ENCODE data around the gene DCTD.

DCTD gene

GRCh38 chr4:182873289-182873688 lies 43.9 kb downstream of the DCTD start:
- ATAC-seq (no peak), DNase-seq (no peak)
- Mint-ChIP-seq H3K27me3 (no peaks in the 10 kb centered on the region), H3K9me3 (no peaks in the 10 kb centered on the region), H3K27ac (no peak overlapping the region), H3K4me1 (no peaks in the 10 kb centered on the region), H3K4me3 (no peak overlapping the region)

GRCh38 chr4:182872886-182873285 lies 44.3 kb downstream of the DCTD start:
- Mint-ChIP-seq H3K4me3 (no peak overlapping the region), H3K4me1 (no peaks in the 10 kb centered on the region), H3K9me3 (no peaks in the 10 kb centered on the region), H3K27me3 (no peaks in the 10 kb centered on the region), H3K27ac (peak overlapping the region in 1 of 2 donors; percentile 31)
- DNase-seq (no peak), ATAC-seq (no peak)

- H3K4me1 Mint-ChIP-seq = no peaks in the 10 kb centered on the region
- no peak for DNase-seq
- ATAC-seq = no peak
- H3K27ac Mint-ChIP-seq = no peak overlapping the region
- H3K9me3 Mint-ChIP-seq = no peaks in the 10 kb centered on the region
- H3K4me3 Mint-ChIP-seq = no peak overlapping the region
- H3K27me3 Mint-ChIP-seq = no peaks in the 10 kb centered on the region
Measured at GRCh38 chr4:182871616-182872015, 45.6 kb downstream of the DCTD start.

- no peak for DNase-seq
- Mint-ChIP-seq H3K4me3 (no peak overlapping the region), H3K27ac (no peak overlapping the region), H3K4me1 (no peaks in the 10 kb centered on the region), H3K9me3 (no peaks in the 10 kb centered on the region), H3K27me3 (no peaks in the 10 kb centered on the region)
- no peak for ATAC-seq
Measured at GRCh38 chr4:182869697-182870096, 47.5 kb downstream of the DCTD start.

GRCh38 chr4:182866746-182867145 lies 50.4 kb downstream of the DCTD start:
- no peak overlapping the region for H3K27ac Mint-ChIP-seq
- no peak overlapping the region for H3K4me3 Mint-ChIP-seq
- DNase-seq (no peak), ATAC-seq (no peak)
- H3K27me3 Mint-ChIP-seq = no peaks in the 10 kb centered on the region
- no peaks in the 10 kb centered on the region for H3K4me1 Mint-ChIP-seq
- no peaks in the 10 kb centered on the region for H3K9me3 Mint-ChIP-seq

- no peak for ATAC-seq
- H3K27me3 Mint-ChIP-seq = no peaks in the 10 kb centered on the region
- H3K27ac Mint-ChIP-seq = peak overlapping the region in 1 of 2 donors; percentile 84
- H3K9me3 Mint-ChIP-seq = peaks cover 11 to 15% of the 10 kb centered on the region in 2 donors
- H3K4me3 Mint-ChIP-seq = no peak overlapping the region
- H3K4me1 Mint-ChIP-seq = no peaks in the 10 kb centered on the region
- DNase-seq = no peak
Measured at GRCh38 chr4:182863501-182863900, 53.7 kb downstream of the DCTD start.

- no peak overlapping the region for H3K27ac Mint-ChIP-seq
- no peak for DNase-seq
- H3K27me3 Mint-ChIP-seq = no peaks in the 10 kb centered on the region
Measured at GRCh38 chr4:182862921-182863320, 54.3 kb downstream of the DCTD start.

GRCh38 chr4:182862141-182862875 lies 54.9 kb downstream of the DCTD start:
- H3K4me1 Mint-ChIP-seq = no peaks in the 10 kb centered on the region
- H3K9me3 Mint-ChIP-seq = peaks cover 11 to 15% of the 10 kb centered on the region in 2 donors
- H3K4me3 Mint-ChIP-seq = no peak overlapping the region
- ATAC-seq = no peak
- H3K27ac Mint-ChIP-seq = no peak overlapping the region
- no peak for DNase-seq
- H3K27me3 Mint-ChIP-seq = no peaks in the 10 kb centered on the region

More at GRCh38 chr4:182862921-182863320, 54.3 kb downstream of the DCTD start:
- H3K4me1 Mint-ChIP-seq = no peaks in the 10 kb centered on the region
- ATAC-seq = no peak
- H3K4me3 Mint-ChIP-seq = no peak overlapping the region
- H3K9me3 Mint-ChIP-seq = peaks cover 11 to 15% of the 10 kb centered on the region in 2 donors

GRCh38 chr4:182861346-182861745 lies 55.8 kb downstream of the DCTD start:
- Mint-ChIP-seq H3K4me3 (no peak overlapping the region), H3K4me1 (no peaks in the 10 kb centered on the region), H3K27me3 (no peaks in the 10 kb centered on the region), H3K27ac (no peak overlapping the region), H3K9me3 (peaks cover 11 to 15% of the 10 kb centered on the region in 2 donors)
- no peak for ATAC-seq
- no peak for DNase-seq

GRCh38 chr4:182859730-182860129 lies 57.5 kb downstream of the DCTD start:
- Mint-ChIP-seq H3K9me3 (peaks cover 11 to 15% of the 10 kb centered on the region in 2 donors), H3K27me3 (no peaks in the 10 kb centered on the region), H3K27ac (no peak overlapping the region), H3K4me3 (no peak overlapping the region), H3K4me1 (no peaks in the 10 kb centered on the region)
- no peak for ATAC-seq
- no peak for DNase-seq

GRCh38 chr4:182858711-182859110 lies 58.5 kb downstream of the DCTD start:
- H3K9me3 Mint-ChIP-seq = peaks cover 11 to 15% of the 10 kb centered on the region in 2 donors
- no peaks in the 10 kb centered on the region for H3K27me3 Mint-ChIP-seq
- H3K4me3 Mint-ChIP-seq = no peak overlapping the region
- DNase-seq (no peak), ATAC-seq (no peak)
- H3K4me1 Mint-ChIP-seq = no peaks in the 10 kb centered on the region
- H3K27ac Mint-ChIP-seq = no peak overlapping the region

- H3K4me1 Mint-ChIP-seq = no peaks in the 10 kb centered on the region
- peak overlapping the region in 1 of 2 donors; percentile 89 for H3K27ac Mint-ChIP-seq
- no peak overlapping the region for H3K4me3 Mint-ChIP-seq
- no peak for DNase-seq
- ATAC-seq = no peak
- H3K9me3 Mint-ChIP-seq = peaks cover 11 to 15% of the 10 kb centered on the region in 2 donors
- H3K27me3 Mint-ChIP-seq = no peaks in the 10 kb centered on the region
Measured at GRCh38 chr4:182856862-182857261, 60.3 kb downstream of the DCTD start.

GRCh38 chr4:182855877-182856276 lies 61.3 kb downstream of the DCTD start:
- DNase-seq = no peak
- Mint-ChIP-seq H3K27me3 (no peaks in the 10 kb centered on the region), H3K4me1 (no peaks in the 10 kb centered on the region), H3K4me3 (no peak overlapping the region), H3K27ac (no peak overlapping the region), H3K9me3 (peaks cover 8 to 10% of the 10 kb centered on the region in 2 donors)
- ATAC-seq = no peak

- DNase-seq (no peak), ATAC-seq (no peak)
- H3K4me1 Mint-ChIP-seq = no peaks in the 10 kb centered on the region
- H3K27ac Mint-ChIP-seq = no peak overlapping the region
- no peaks in the 10 kb centered on the region for H3K27me3 Mint-ChIP-seq
- peaks cover 6 to 7% of the 10 kb centered on the region in 2 donors for H3K9me3 Mint-ChIP-seq
- no peak overlapping the region for H3K4me3 Mint-ChIP-seq
Measured at GRCh38 chr4:182855312-182855711, 61.9 kb downstream of the DCTD start.

GRCh38 chr4:182854466-182854865 lies 62.7 kb downstream of the DCTD start:
- ATAC-seq (no peak), DNase-seq (no peak)
- Mint-ChIP-seq H3K4me3 (no peak overlapping the region), H3K27ac (no peak overlapping the region), H3K27me3 (no peaks in the 10 kb centered on the region), H3K9me3 (peaks cover 0 to 1% of the 10 kb centered on the region in 2 donors), H3K4me1 (no peaks in the 10 kb centered on the region)

GRCh38 chr4:182853731-182854330 lies 63.4 kb downstream of the DCTD start:
- DNase-seq (no peak), ATAC-seq (no peak)
- Mint-ChIP-seq H3K4me1 (no peaks in the 10 kb centered on the region), H3K9me3 (no peaks in the 10 kb centered on the region), H3K4me3 (no peak overlapping the region), H3K27me3 (no peaks in the 10 kb centered on the region), H3K27ac (no peak overlapping the region)

Measured in stimulated activated naive CD8-positive, alpha-beta T cell treated with anti-CD3 and anti-CD28 coated beads, Interleukin-15, amount 100 ng/mL, for 72 hours (primary cell).